Adrenal gland (tissue), 12 donors: ENCODE data around the gene NHERF1. TPM values are rescaled to one million over a fixed set of nuclear protein-coding genes. Genes with fewer than 3 reads are reported as not detected.

Experiments used
- DNase-seq, 7 donors: peaks; one replicate each; pipeline ENCODE4 v3.0.0-alpha.2; 2019 to 2020
- H3K27ac ChIP-seq, 5 donors: fragments of 200-600 bp; sonication (generic) in 4 of 5; 1 replicate in 3 of 5; 2 replicates in 2 of 5; pipeline versions ENCODE4 v1.5.1 to v1.8.0; 2016 to 2020; ENCODE audit warnings: mild to moderate bottlenecking in 1 of 5
- H3K27me3 ChIP-seq: fragments of 200-600 bp; 2 replicates; pipeline ENCODE4 v1.8.0; 2021
- H3K36me3 ChIP-seq, 2 donors: fragments of 200-600 bp; replicated peaks in 1 of 2; 1 replicate in 1 of 2; 2 replicates in 1 of 2; pipeline versions ENCODE4 v1.5.1 to v1.8.0; 2018 to 2022
- H3K4me1 ChIP-seq, 2 donors: fragments of 200-600 bp; replicated peaks in 1 of 2; 1 replicate in 1 of 2; 2 replicates in 1 of 2; pipeline versions ENCODE4 v1.5.1 to v1.8.0; 2018 to 2021
- H3K4me3 ChIP-seq, 4 donors: fragments of 200-600 bp; sonication (generic) in 3 of 4; one replicate each; pipeline ENCODE4 v1.5.1; 2016 to 2018
- H3K9me3 ChIP-seq, 3 donors: fragments of 200-600 bp; sonication (generic) in 1 of 3; replicated peaks in 1 of 3; 1 replicate in 2 of 3; 2 replicates in 1 of 3; pipeline versions ENCODE4 v1.5.1 to v1.8.0; 2016 to 2021
- CTCF ChIP-seq, 6 experiments: fragments of 450-650 bp in 4 of 6; fragments of 200-600 bp in 2 of 6; sonication (generic) in 1 of 6; IDR thresholded peaks; 1 replicate in 5 of 6; 2 replicates in 1 of 6; pipeline versions ENCODE4 v1.5.1 to v1.8.0; 2016 to 2021; ENCODE audit warnings: antibody characterized with exemption in 6 of 6, mild to moderate bottlenecking in 2 of 6, moderate library complexity in 1 of 6
- POLR2A ChIP-seq, 2 donors: fragments of 450-650 bp; IDR thresholded peaks; one replicate each; pipeline ENCODE4 v1.6.1; 2017; ENCODE audit warnings: antibody characterized with exemption in 2 of 2, mild to moderate bottlenecking in 2 of 2, moderate library complexity in 1 of 2
- WGBS, 4 donors: extraction: QIAGEN DNeasy Blood & Tissue Kit in 2 of 4; methylation state at CpG; one replicate each; pipeline versions ENCODE4 v1.1.5 to v1.1.7; 2013 to 2017; 5-methylcytosine and 5-hydroxymethylcytosine counted together
- intact Hi-C, 2 donors: fragments of 100-400 bp; cut with DNase I; formaldehyde crosslinking; loops; one replicate each; pipeline versions ENCODE4 v1.14.1 to v1.15.0; 2022 to 2023
- polyA plus RNA-seq, 3 donors: library from polyadenylated mRNA; stranded (reverse); fragments of 200-250 nt in 2 of 3; fragments of 350-450 nt in 1 of 3; fragmentation: Illumina TruSeq in 1 of 3; extraction: RNeasy Lipid Tissue Mini Kit (QIAGEN cat#74804) in 1 of 3; gene quantifications; one replicate each; pipeline ENCODE4 v1.2.3, GENCODE V29; 2013 to 2014
- total RNA-seq, 9 donors: library from RNA; depleted of rRNA in 4 of 9; stranded (reverse); fragments of >200 nt in 4 of 9; fragments of 120-200 nt in 1 of 9; fragmentation: NEBNext Ultra II Directional in 1 of 9; extraction: Animal tissue kit (Norgen Biotek cat#: 25700) in 1 of 9; gene quantifications; one replicate each; pipeline versions ENCODE4 v1.1.0 to v1.2.4, GENCODE V29; 2013 to 2023
- donor health status: healthy with polysubstance abuse.
- donor health status: Bipolar disorder and iron deficiency.
- donor health status: DM: yes; HTN: yes; CAD: no.
- donor health status: DM: no; HTN: no; CAD: no.
- donor health status: DM: no; HTN: no; CAD: no.
- donor health status: DM: yes; HTN: yes; CAD: no.

The NHERF1 gene
- total and polyA plus RNA-seq, 12 donors: 22.0 to 277 (median 209) TPM

DNA sequence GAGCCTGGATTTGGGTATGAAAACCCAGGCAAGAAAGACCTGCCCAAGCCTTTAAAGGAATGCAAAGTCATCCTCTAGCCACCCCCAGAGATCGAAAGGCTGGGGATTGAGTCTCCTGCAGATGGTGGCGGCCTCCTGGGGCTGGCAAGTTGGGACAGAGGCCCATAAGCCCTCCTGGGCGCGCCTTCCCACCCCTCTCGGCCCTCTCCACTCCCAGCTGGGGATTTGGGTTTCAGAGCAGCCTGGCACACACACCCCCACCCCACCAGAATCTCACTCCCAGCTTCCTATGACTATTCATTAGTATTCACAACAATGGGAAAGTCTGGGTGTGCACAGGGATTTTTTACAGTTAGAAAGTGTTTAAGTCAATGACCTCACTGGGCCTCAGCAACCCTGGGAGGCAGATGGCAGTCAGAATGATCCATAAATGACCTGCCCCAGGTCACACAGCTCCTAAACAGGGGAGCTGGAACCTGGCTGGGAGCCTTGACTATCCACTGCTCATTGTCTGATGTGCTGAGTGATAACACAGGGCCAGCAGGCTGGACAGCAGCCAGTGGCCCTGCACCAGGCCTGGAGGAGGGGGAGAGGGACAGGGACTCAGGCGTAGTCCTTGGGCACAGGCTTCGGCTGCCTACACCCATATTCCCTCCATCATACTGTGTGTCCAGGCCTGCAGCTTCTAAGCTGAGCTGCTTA lies 12.1 kb downstream of the NHERF1 start:
- Histone ChIP-seq H3K27me3 (no peaks in the 10 kb centered on the region), H3K9me3 (no peaks in the 10 kb centered on the region), H3K27ac (peak overlapping the region; percentile 54 to 83 (median 75)), H3K4me1 (peaks cover 58 to 76% of the 10 kb centered on the region in 2 donors), H3K4me3 (no peak overlapping the region), H3K36me3 (no peaks in the 10 kb centered on the region)
- TF ChIP-seq CTCF (IDR thresholded peaks at IDR 0.05): no peak
- no peak for TF ChIP-seq POLR2A (IDR thresholded peaks at IDR 0.05)
- intact Hi-C loops: no loop called here
- DNase-seq: peak; percentile 80 to 96 (median 94)
- 51 to 75% (median 67%) methylated on average over 6 to 7 of the region's 7 CpGs for WGBS, 4 donors

- TF ChIP-seq POLR2A (IDR thresholded peaks at IDR 0.05) (no peak), CTCF (IDR thresholded peaks at IDR 0.05) (no peak)
- DNase-seq: no peak
- Histone ChIP-seq H3K4me1 (peaks cover 58 to 76% of the 10 kb centered on the region in 2 donors), H3K27me3 (no peaks in the 10 kb centered on the region), H3K27ac (peak overlapping the region in 2 of 5 donors; percentile 78 to 83), H3K36me3 (peaks cover 0 to 3% of the 10 kb centered on the region in 2 donors), H3K4me3 (no peak overlapping the region), H3K9me3 (no peaks in the 10 kb centered on the region)
- 40 to 71% (median 63%) methylated on average over 2 to 5 of the region's 5 CpGs for WGBS, 4 donors
- intact Hi-C loops: no loop called here
Measured at GRCh38 chr17:74761419-74761818, 13.0 kb downstream of the NHERF1 start.

DNA sequence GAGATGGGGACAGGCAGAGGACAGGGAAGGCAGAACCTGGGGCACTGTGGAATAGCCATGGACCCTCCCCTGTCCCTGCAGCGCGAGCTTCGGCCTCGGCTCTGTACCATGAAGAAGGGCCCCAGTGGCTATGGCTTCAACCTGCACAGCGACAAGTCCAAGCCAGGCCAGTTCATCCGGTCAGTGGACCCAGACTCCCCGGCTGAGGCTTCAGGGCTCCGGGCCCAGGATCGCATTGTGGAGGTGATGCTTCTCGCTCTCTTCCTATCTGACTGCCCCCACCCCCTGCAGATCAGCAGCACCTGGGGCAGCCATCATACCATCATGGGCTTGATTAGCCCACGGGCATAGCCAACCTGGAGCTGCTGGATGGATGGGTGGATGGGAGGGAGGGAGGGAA lies 13.5 kb downstream of the NHERF1 start:
- no peaks in the 10 kb centered on the region for H3K27me3 ChIP-seq
- DNase-seq: no peak
- no peaks in the 10 kb centered on the region for H3K9me3 ChIP-seq
- H3K27ac ChIP-seq: peak overlapping the region in 1 of 5 donors; percentile 83
- TF ChIP-seq POLR2A (IDR thresholded peaks at IDR 0.05) (no peak), CTCF (IDR thresholded peaks at IDR 0.05) (no peak)
- WGBS, 4 donors: 95 to 100% (median 99%) methylated on average over 1 to 11 of the region's 11 CpGs
- H3K4me3 ChIP-seq: no peak overlapping the region
- H3K4me1 ChIP-seq: peaks cover 59 to 76% of the 10 kb centered on the region in 2 donors
- intact Hi-C loops: no loop called here
- H3K36me3 ChIP-seq: peaks cover 0 to 3% of the 10 kb centered on the region in 2 donors

DNA sequence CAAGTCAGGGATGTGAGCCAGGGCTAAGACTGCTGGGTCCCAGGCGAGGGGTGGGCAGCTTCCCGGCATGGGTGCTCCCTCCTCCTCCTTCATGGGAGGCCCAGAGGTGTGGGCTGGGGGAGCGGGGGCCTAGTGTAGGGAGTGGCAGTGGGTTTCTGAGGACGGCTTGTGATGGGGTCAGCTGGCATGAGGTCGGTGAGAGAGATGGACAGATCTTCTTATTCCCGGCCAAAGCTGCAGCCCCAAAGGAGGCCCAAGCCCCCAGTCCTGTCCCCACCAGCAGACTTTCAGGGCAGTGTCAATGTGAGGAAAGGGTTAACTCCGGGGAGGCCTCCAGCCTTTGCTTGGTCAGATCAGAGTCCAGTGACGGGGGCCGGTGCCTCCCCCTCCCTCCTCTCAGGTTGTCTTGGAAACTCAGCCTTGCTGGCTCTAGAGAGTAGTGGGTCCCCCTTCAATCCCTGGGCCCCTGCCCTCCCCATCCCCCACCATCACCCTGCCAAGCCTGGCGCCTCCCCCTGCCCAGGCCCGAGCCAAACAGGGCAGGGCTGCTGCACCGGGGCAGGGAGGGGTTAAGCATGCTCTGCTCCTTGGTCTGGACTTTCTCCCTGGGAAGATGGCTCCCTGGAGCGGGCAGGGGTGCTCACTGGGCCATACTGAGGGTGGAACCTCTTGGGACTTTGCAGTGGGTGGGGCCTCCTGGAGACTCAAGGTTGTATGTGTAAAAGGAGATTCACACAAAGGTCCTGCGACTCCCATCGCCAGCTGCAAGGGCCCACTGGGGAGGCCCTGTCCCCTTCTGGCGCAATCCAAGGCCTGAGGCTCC lies 15.3 kb downstream of the NHERF1 start:
- 49 to 87% (median 65%) methylated on average over 4 to 16 of the region's 16 CpGs for WGBS, 4 donors
- H3K4me3 ChIP-seq: no peak overlapping the region
- H3K4me1 ChIP-seq: peaks cover 58 to 76% of the 10 kb centered on the region in 2 donors
- H3K9me3 ChIP-seq: no peaks in the 10 kb centered on the region
- H3K36me3 ChIP-seq: peaks cover 0 to 8% of the 10 kb centered on the region in 2 donors
- peak in 4 of 7 donors; percentile 60 to 69 (median 62) for DNase-seq
- peak overlapping the region in 4 of 5 donors; percentile 13 to 72 (median 38) for H3K27ac ChIP-seq
- no peaks in the 10 kb centered on the region for H3K27me3 ChIP-seq
- intact Hi-C loops: no loop called here
- no peak for TF ChIP-seq CTCF (IDR thresholded peaks at IDR 0.05)
- TF ChIP-seq POLR2A (IDR thresholded peaks at IDR 0.05): peak in 1 of 2 donors; percentile 20
